Activated CD4-positive, alpha-beta memory T cell treated with anti-CD3 and anti-CD28 coated beads, Interleukin-2, amount 10 ng/mL, durations not matched to agents 7 days and 5 days (primary cell): ENCODE results near the gene BCAS3. TPM values are rescaled to one million over a fixed set of nuclear protein-coding genes. Genes with fewer than 3 reads are reported as not detected.
"Not testable (repeated sequence)": the region's sequence is repeated elsewhere in the genome, so short reads cannot be mapped to it uniquely, and the experiment has no call there.

ENCODE experiments used
- CTCF ChIA-PET: fragments of 350-600 bp; sonication (Branson Sonifier 250); formaldehyde crosslinking; loops from one replicate; lab custom pipeline; 2021; ENCODE audit warnings: antibody characterized with exemption, inconsistent platforms; lab: Charles Lee
- POLR2A ChIA-PET: fragments of 350-600 bp; sonication (Branson Sonifier 250); formaldehyde crosslinking; loops from one replicate; lab custom pipeline; 2021; ENCODE audit warnings: antibody characterized with exemption; lab: Charles Lee
- DNase-seq: peaks from one replicate; pipeline ENCODE4 v3.0.0-alpha.2; 2020
- H3K27ac Mint-ChIP-seq: one replicate; pipeline ENCODE4 v1.8.0; 2021; ENCODE audit warnings: mild to moderate bottlenecking, mixed read lengths
- H3K27me3 Mint-ChIP-seq: one replicate; pipeline ENCODE4 v1.8.0; 2021; ENCODE audit warnings: mixed read lengths
- H3K36me3 Mint-ChIP-seq: one replicate; pipeline ENCODE4 v1.8.0; 2021; ENCODE audit warnings: low read depth, mixed read lengths
- H3K4me1 Mint-ChIP-seq: one replicate; pipeline ENCODE4 v1.8.0; 2021; ENCODE audit warnings: mixed read lengths
- H3K4me3 Mint-ChIP-seq: one replicate; pipeline ENCODE4 v1.8.0; 2021; ENCODE audit warnings: mild to moderate bottlenecking, mixed read lengths
- H3K9me3 Mint-ChIP-seq: one replicate; pipeline ENCODE4 v1.8.0; 2021; ENCODE audit warnings: mixed read lengths
- total RNA-seq, 2 experiments: library from RNA; stranded (reverse); gene quantifications; one replicate each; pipeline ENCODE4 v1.2.3, GENCODE V29; 2021

BCAS3 gene
- total RNA-seq, 2 experiments from 2014 or later, result 16.2 to 19.8 TPM

- ChIA-PET CTCF (no interaction called here), POLR2A (no interaction called here)
- no peak overlapping the region for H3K4me3 Mint-ChIP-seq
- H3K27me3 Mint-ChIP-seq, result no peaks in the 10 kb centered on the region
- no peak overlapping the region for H3K27ac Mint-ChIP-seq
- no peaks in the 10 kb centered on the region for H3K36me3 Mint-ChIP-seq
- no peaks in the 10 kb centered on the region for H3K4me1 Mint-ChIP-seq
- no peaks in the 10 kb centered on the region for H3K9me3 Mint-ChIP-seq
- DNase-seq, result no peak
These were observed 230.7 kb downstream of the BCAS3 start for GRCh38 chr17:60908324-60908723.

- CTCF ChIA-PET, result interaction anchor here (0.7 kb wide), 1 partner anchor 189 kb away, joined by 3 read pairs; no protein-coding TSS in a partner anchor
- Mint-ChIP-seq H3K4me3 (no peak overlapping the region), H3K4me1 (no peaks in the 10 kb centered on the region), H3K9me3 (no peaks in the 10 kb centered on the region), H3K36me3 (no peaks in the 10 kb centered on the region), H3K27ac (no peak overlapping the region), H3K27me3 (no peaks in the 10 kb centered on the region)
- POLR2A ChIA-PET, result no interaction called here
- DNase-seq, result no peak
These were observed 231.8 kb downstream of the BCAS3 start for GRCh38 chr17:60909405-60909804.

GRCh38 chr17:60910415-60910814, 232.8 kb downstream of the BCAS3 start:
- no peak overlapping the region for H3K27ac Mint-ChIP-seq
- ChIA-PET POLR2A (no interaction called here), CTCF (no interaction called here)
- H3K27me3 Mint-ChIP-seq, result no peaks in the 10 kb centered on the region
- H3K36me3 Mint-ChIP-seq, result no peaks in the 10 kb centered on the region
- H3K4me1 Mint-ChIP-seq, result no peaks in the 10 kb centered on the region
- DNase-seq, result no peak
- H3K9me3 Mint-ChIP-seq, result no peaks in the 10 kb centered on the region
- no peak overlapping the region for H3K4me3 Mint-ChIP-seq

- Mint-ChIP-seq H3K4me1 (no peaks in the 10 kb centered on the region), H3K27me3 (no peaks in the 10 kb centered on the region), H3K27ac (no peak overlapping the region), H3K4me3 (no peak overlapping the region), H3K36me3 (no peaks in the 10 kb centered on the region), H3K9me3 (peaks cover 3% of the 10 kb centered on the region)
- ChIA-PET CTCF (no interaction called here), POLR2A (no interaction called here)
- DNase-seq, result no peak
These were observed 236.4 kb downstream of the BCAS3 start for GRCh38 chr17:60914078-60914477.

GRCh38 chr17:60916043-60916442, 238.4 kb downstream of the BCAS3 start:
- H3K9me3 Mint-ChIP-seq, result peaks cover 3% of the 10 kb centered on the region
- ChIA-PET POLR2A (no interaction called here), CTCF (no interaction called here)
- H3K4me1 Mint-ChIP-seq, result no peaks in the 10 kb centered on the region
- H3K36me3 Mint-ChIP-seq, result no peaks in the 10 kb centered on the region
- H3K4me3 Mint-ChIP-seq, result no peak overlapping the region
- no peak overlapping the region for H3K27ac Mint-ChIP-seq
- DNase-seq, result no peak
- no peaks in the 10 kb centered on the region for H3K27me3 Mint-ChIP-seq

GRCh38 chr17:60920107-60920506, 242.5 kb downstream of the BCAS3 start:
- Mint-ChIP-seq H3K27me3 (no peaks in the 10 kb centered on the region), H3K4me3 (no peak overlapping the region), H3K27ac (no peak overlapping the region), H3K4me1 (no peaks in the 10 kb centered on the region), H3K36me3 (no peaks in the 10 kb centered on the region), H3K9me3 (peaks cover 3% of the 10 kb centered on the region)
- no peak for DNase-seq
- ChIA-PET POLR2A (no interaction called here), CTCF (no interaction called here)

- ChIA-PET POLR2A (interaction anchor here (0.6 kb wide), 1 partner anchor 261 kb away, joined by 3 read pairs; no protein-coding TSS in a partner anchor), CTCF (interaction anchor here (1.4 kb wide), 1 partner anchor 202 kb away, joined by 3 read pairs; no protein-coding TSS in a partner anchor)
- no peaks in the 10 kb centered on the region for H3K4me1 Mint-ChIP-seq
- H3K4me3 Mint-ChIP-seq, result no peak overlapping the region
- no peak overlapping the region for H3K27ac Mint-ChIP-seq
- H3K36me3 Mint-ChIP-seq, result no peaks in the 10 kb centered on the region
- no peaks in the 10 kb centered on the region for H3K27me3 Mint-ChIP-seq
- H3K9me3 Mint-ChIP-seq, result no peaks in the 10 kb centered on the region
- no peak for DNase-seq
These were observed 245.3 kb downstream of the BCAS3 start for GRCh38 chr17:60923000-60923399.

- DNase-seq, result no peak
- no peaks in the 10 kb centered on the region for H3K36me3 Mint-ChIP-seq
- ChIA-PET POLR2A (no interaction called here), CTCF (no interaction called here)
- no peaks in the 10 kb centered on the region for H3K9me3 Mint-ChIP-seq
- no peak overlapping the region for H3K27ac Mint-ChIP-seq
- no peak overlapping the region for H3K4me3 Mint-ChIP-seq
- no peaks in the 10 kb centered on the region for H3K27me3 Mint-ChIP-seq
- no peaks in the 10 kb centered on the region for H3K4me1 Mint-ChIP-seq
These were observed 249.0 kb downstream of the BCAS3 start for GRCh38 chr17:60926466-60927183.

- CTCF ChIA-PET, result no interaction called here
- no peak overlapping the region for H3K4me3 Mint-ChIP-seq
- POLR2A ChIA-PET, result no interaction called here
- H3K27ac Mint-ChIP-seq, result no peak overlapping the region
- no peaks in the 10 kb centered on the region for H3K36me3 Mint-ChIP-seq
- no peak for DNase-seq
- H3K4me1 Mint-ChIP-seq, result no peaks in the 10 kb centered on the region
- no peaks in the 10 kb centered on the region for H3K9me3 Mint-ChIP-seq
- no peaks in the 10 kb centered on the region for H3K27me3 Mint-ChIP-seq
These were observed 256.1 kb downstream of the BCAS3 start for GRCh38 chr17:60933739-60934138.

- no peaks in the 10 kb centered on the region for H3K9me3 Mint-ChIP-seq
- H3K4me3 Mint-ChIP-seq, result no peak overlapping the region
- no peak for DNase-seq
- ChIA-PET POLR2A (no interaction called here), CTCF (no interaction called here)
- no peaks in the 10 kb centered on the region for H3K4me1 Mint-ChIP-seq
- H3K36me3 Mint-ChIP-seq, result no peaks in the 10 kb centered on the region
- H3K27ac Mint-ChIP-seq, result no peak overlapping the region
- H3K27me3 Mint-ChIP-seq, result no peaks in the 10 kb centered on the region
These were observed 257.1 kb downstream of the BCAS3 start for GRCh38 chr17:60934723-60935122.

- H3K4me1 Mint-ChIP-seq, H3K36me3 Mint-ChIP-seq, H3K27ac Mint-ChIP-seq, H3K4me3 Mint-ChIP-seq, POLR2A ChIA-PET, CTCF ChIA-PET, H3K27me3 Mint-ChIP-seq, H3K9me3 Mint-ChIP-seq, DNase-seq: not testable (repeated sequence)
These were observed 258.3 kb downstream of the BCAS3 start for GRCh38 chr17:60935991-60936390.

GRCh38 chr17:60939318-60939717, 261.7 kb downstream of the BCAS3 start:
- ChIA-PET CTCF (no interaction called here), POLR2A (no interaction called here)
- H3K36me3 Mint-ChIP-seq, result no peaks in the 10 kb centered on the region
- no peak overlapping the region for H3K27ac Mint-ChIP-seq
- no peak for DNase-seq
- no peaks in the 10 kb centered on the region for H3K4me1 Mint-ChIP-seq
- no peaks in the 10 kb centered on the region for H3K27me3 Mint-ChIP-seq
- H3K9me3 Mint-ChIP-seq, result no peaks in the 10 kb centered on the region
- H3K4me3 Mint-ChIP-seq, result no peak overlapping the region

GRCh38 chr17:60941028-60941427, 263.4 kb downstream of the BCAS3 start:
- H3K27ac Mint-ChIP-seq, result no peak overlapping the region
- H3K4me1 Mint-ChIP-seq, result no peaks in the 10 kb centered on the region
- H3K36me3 Mint-ChIP-seq, result no peaks in the 10 kb centered on the region
- no peak for DNase-seq
- POLR2A ChIA-PET, result no interaction called here
- H3K4me3 Mint-ChIP-seq, result no peak overlapping the region
- H3K27me3 Mint-ChIP-seq, result no peaks in the 10 kb centered on the region
- CTCF ChIA-PET, result no interaction called here
- H3K9me3 Mint-ChIP-seq, result no peaks in the 10 kb centered on the region

GRCh38 chr17:60941571-60941970, 263.9 kb downstream of the BCAS3 start:
- H3K27ac Mint-ChIP-seq, result no peak overlapping the region
- POLR2A ChIA-PET, result no interaction called here
- H3K27me3 Mint-ChIP-seq, result no peaks in the 10 kb centered on the region
- no peaks in the 10 kb centered on the region for H3K4me1 Mint-ChIP-seq
- CTCF ChIA-PET, result no interaction called here
- no peaks in the 10 kb centered on the region for H3K9me3 Mint-ChIP-seq
- DNase-seq, result no peak
- no peaks in the 10 kb centered on the region for H3K36me3 Mint-ChIP-seq
- no peak overlapping the region for H3K4me3 Mint-ChIP-seq
